T-helper 2 cell treated with Interferon-gamma antibody and Interleukin-4, amounts not matched to agents 5 μg/mL and 100 μg/mL, for 36 hours (primary cell): ENCODE data around the gene FIBCD1.

Experiments used
- DNase-seq: peaks from one replicate; pipeline ENCODE4 v3.0.0; 2021; ENCODE audit warnings: low spot score
- H3K27ac Mint-ChIP-seq: one replicate; pipeline ENCODE4 v1.8.0; 2021; ENCODE audit warnings: mild to moderate bottlenecking, mixed read lengths
- H3K27me3 Mint-ChIP-seq: one replicate; pipeline ENCODE4 v1.8.0; 2021; ENCODE audit warnings: low read depth, mixed read lengths
- H3K36me3 Mint-ChIP-seq: one replicate; pipeline ENCODE4 v1.8.0; 2021; ENCODE audit warnings: low read depth, mixed read lengths
- H3K4me1 Mint-ChIP-seq: one replicate; pipeline ENCODE4 v1.8.0; 2021; ENCODE audit warnings: low read depth, mixed read lengths
- H3K4me3 Mint-ChIP-seq: one replicate; pipeline ENCODE4 v1.8.0; 2022; ENCODE audit warnings: mild to moderate bottlenecking, moderate library complexity, mixed read lengths
- H3K9me3 Mint-ChIP-seq: one replicate; pipeline ENCODE4 v1.8.0; 2021; ENCODE audit warnings: mixed read lengths

FIBCD1 gene

GRCh38 chr9:130901498-130902203 is 37.4 kb downstream of the FIBCD1 start:
- Mint-ChIP-seq H3K9me3 (no peaks in the 10 kb centered on the region), H3K4me1 (no peaks in the 10 kb centered on the region), H3K27me3 (no peaks in the 10 kb centered on the region), H3K36me3 (no peaks in the 10 kb centered on the region), H3K27ac (no peak overlapping the region), H3K4me3 (no peak overlapping the region)
- no peak for DNase-seq

DNA sequence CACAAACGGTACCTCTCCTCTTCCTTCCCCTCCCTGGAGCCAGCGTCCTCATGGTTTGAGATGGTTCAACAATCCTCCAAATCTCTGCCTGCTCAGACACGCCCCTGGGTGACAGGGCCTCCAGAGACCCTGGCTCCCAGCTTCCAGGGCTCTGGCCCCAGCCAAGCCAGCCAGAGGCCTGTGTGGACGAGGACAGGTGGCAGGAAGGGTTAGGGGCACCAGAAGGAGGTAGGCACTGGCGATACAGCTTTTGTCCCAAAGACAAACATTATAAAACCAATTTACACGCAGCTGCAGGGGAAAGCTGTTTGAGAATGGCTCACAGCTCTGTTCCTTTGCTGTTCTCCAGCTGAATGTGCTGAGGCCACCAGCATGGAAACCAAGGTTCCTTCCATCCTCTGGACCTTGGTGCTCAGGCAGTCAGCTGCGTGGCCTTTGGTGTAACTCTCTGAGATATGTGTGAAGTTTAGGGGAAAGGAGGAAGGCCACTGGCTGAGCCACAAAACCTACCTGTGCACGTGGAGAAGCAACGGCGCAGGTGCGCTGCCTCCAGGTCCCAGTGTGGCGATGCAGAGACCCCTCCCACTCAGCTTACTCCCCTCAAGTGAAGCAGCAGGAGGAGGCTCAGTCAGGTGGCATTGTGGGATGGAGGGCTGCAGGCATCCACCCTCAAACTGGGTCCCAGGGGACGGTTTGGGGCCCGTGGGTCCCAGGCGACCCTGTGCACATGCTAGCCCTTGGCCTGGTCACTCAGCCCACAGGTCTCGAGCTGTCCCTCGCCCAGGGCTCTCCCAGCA is 38.1 kb downstream of the FIBCD1 start:
- no peak overlapping the region for H3K27ac Mint-ChIP-seq
- H3K27me3 Mint-ChIP-seq = no peaks in the 10 kb centered on the region
- no peaks in the 10 kb centered on the region for H3K4me1 Mint-ChIP-seq
- H3K4me3 Mint-ChIP-seq = no peak overlapping the region
- H3K36me3 Mint-ChIP-seq = no peaks in the 10 kb centered on the region
- DNase-seq = no peak
- H3K9me3 Mint-ChIP-seq = no peaks in the 10 kb centered on the region

- H3K4me3 Mint-ChIP-seq = no peak overlapping the region
- no peaks in the 10 kb centered on the region for H3K4me1 Mint-ChIP-seq
- DNase-seq = no peak
- H3K9me3 Mint-ChIP-seq = no peaks in the 10 kb centered on the region
- no peaks in the 10 kb centered on the region for H3K27me3 Mint-ChIP-seq
- H3K36me3 Mint-ChIP-seq = no peaks in the 10 kb centered on the region
- H3K27ac Mint-ChIP-seq = no peak overlapping the region
These were observed 39.8 kb downstream of the FIBCD1 start for GRCh38 chr9:130899051-130899748.

DNA sequence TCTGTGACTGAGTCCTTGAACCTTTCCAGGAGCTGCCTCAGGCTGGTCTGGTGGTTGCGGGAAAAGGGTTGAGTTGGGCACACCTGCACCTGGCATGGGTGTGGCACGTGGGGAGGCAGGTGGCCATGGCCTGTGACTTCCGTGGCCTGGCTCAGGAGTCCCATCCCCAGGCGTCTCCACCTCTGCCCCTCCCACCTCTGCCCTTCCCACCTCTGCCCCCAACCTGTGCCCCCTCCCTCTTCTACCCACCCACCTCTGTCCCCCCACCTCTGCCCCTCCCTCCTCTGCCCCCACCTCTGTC is 40.5 kb downstream of the FIBCD1 start:
- Mint-ChIP-seq H3K36me3 (no peaks in the 10 kb centered on the region), H3K9me3 (no peaks in the 10 kb centered on the region), H3K27me3 (no peaks in the 10 kb centered on the region), H3K27ac (no peak overlapping the region), H3K4me3 (no peak overlapping the region), H3K4me1 (no peaks in the 10 kb centered on the region)
- DNase-seq = no peak

- Mint-ChIP-seq H3K27me3 (no peaks in the 10 kb centered on the region), H3K4me1 (no peaks in the 10 kb centered on the region), H3K4me3 (no peak overlapping the region), H3K27ac (no peak overlapping the region), H3K9me3 (no peaks in the 10 kb centered on the region), H3K36me3 (no peaks in the 10 kb centered on the region)
- DNase-seq = no peak
These were observed 41.0 kb downstream of the FIBCD1 start for GRCh38 chr9:130897848-130898551.

- Mint-ChIP-seq H3K9me3 (no peaks in the 10 kb centered on the region), H3K27me3 (no peaks in the 10 kb centered on the region), H3K36me3 (no peaks in the 10 kb centered on the region), H3K4me3 (no peak overlapping the region), H3K4me1 (no peaks in the 10 kb centered on the region), H3K27ac (no peak overlapping the region)
- DNase-seq = no peak
These were observed 41.8 kb downstream of the FIBCD1 start for GRCh38 chr9:130897105-130897751.

DNA sequence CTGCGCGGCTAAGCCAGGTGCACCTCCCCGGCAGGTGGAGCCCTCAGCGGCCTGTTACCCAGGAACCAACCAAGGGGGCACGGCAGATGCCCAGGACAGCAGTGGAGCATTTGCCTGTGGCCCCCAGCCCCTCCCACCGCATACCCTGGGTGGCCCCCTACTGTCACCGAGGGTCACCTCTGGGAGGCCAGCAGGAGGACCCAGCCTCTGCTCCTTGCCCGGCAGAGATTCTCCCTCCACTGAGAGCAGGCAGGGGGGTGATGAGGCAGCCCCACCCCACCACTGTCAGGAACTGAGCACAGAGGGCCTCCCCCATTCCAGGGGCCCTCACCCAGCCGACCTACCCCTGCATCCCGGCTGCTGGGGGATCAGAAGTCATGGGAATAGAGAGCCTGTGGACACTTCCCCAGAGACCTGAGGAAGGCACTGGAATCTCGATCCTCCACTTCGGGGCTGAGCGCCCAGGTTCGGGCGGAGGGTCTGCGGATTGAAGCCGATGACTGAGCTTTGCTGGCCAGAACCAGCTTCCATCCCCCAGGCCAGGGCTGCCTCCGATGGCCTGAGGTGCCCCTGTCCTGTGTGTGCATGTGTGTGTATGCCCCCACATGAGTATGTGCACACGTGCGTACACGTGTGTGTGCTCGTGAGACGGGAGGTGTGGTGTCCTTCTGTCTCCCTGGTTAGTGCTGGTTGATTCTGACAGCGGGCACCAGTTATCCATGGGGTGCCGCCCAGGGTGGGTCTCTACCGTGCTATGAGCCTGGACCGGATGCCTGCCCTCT is 42.6 kb downstream of the FIBCD1 start, which contains the start of gene QRFP:
TSS of gene QRFP (minus strand) at position 580 of the 782 bp plus-strand sequence. CDS start 2,974 bp downstream, outside the sequence.
- H3K27me3 Mint-ChIP-seq = no peaks in the 10 kb centered on the region
- H3K36me3 Mint-ChIP-seq = no peaks in the 10 kb centered on the region
- no peak within 1 kb of the TSS for H3K4me3 Mint-ChIP-seq
- no peak for DNase-seq
- no peaks in the 10 kb centered on the region for H3K4me1 Mint-ChIP-seq
- H3K27ac Mint-ChIP-seq = no peak within 1 kb of the TSS
- H3K9me3 Mint-ChIP-seq = no peaks in the 10 kb centered on the region

DNA sequence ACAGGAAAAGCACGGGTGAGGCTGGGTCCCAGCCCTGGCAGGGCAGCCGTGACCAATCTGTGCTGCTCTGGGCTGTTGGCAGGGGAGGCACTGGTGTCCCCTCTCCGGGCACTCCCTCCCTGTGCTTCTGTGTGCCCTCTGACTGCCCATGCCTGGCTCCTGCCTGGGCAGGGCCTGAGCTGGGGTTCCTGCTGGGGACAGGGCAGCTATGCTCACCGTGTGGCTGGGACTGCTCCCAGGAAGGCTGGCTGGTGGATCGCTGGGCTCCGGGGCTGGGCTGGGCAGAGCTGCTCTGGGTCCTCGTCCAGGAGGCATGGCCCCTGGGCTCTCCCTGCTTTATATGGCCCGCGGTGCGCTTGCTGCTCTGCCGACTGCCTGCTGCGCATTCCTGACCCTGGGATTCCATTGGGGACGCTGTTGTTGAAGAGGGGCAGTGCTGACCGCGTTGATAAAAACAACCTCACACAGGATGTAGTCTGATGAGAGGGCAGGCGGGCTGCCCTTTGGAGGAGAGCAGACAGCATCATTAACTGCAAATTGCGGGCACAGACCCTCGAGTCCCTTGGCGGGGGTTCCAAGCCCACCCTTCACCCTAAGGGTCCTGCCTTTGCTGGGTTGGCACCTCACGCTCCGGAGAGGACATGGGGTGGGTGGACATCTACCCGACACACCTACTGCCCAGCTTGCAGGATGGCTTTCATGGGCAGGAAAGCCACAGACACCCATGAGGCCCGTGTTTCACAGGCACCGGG is 43.4 kb downstream of the FIBCD1 start:
- Mint-ChIP-seq H3K9me3 (no peaks in the 10 kb centered on the region), H3K27me3 (no peaks in the 10 kb centered on the region), H3K36me3 (no peaks in the 10 kb centered on the region), H3K27ac (no peak overlapping the region), H3K4me3 (no peak overlapping the region), H3K4me1 (no peaks in the 10 kb centered on the region)
- DNase-seq = no peak

GRCh38 chr9:130895038-130895437 is 44.0 kb downstream of the FIBCD1 start:
- no peak for DNase-seq
- H3K9me3 Mint-ChIP-seq = no peaks in the 10 kb centered on the region
- H3K27ac Mint-ChIP-seq = no peak overlapping the region
- H3K4me3 Mint-ChIP-seq = no peak overlapping the region
- no peaks in the 10 kb centered on the region for H3K4me1 Mint-ChIP-seq
- H3K27me3 Mint-ChIP-seq = no peaks in the 10 kb centered on the region
- no peaks in the 10 kb centered on the region for H3K36me3 Mint-ChIP-seq

GRCh38 chr9:130894546-130894945 is 44.5 kb downstream of the FIBCD1 start:
- Mint-ChIP-seq H3K27ac (no peak overlapping the region), H3K9me3 (no peaks in the 10 kb centered on the region), H3K36me3 (no peaks in the 10 kb centered on the region), H3K4me3 (no peak overlapping the region), H3K27me3 (no peaks in the 10 kb centered on the region), H3K4me1 (no peaks in the 10 kb centered on the region)
- no peak for DNase-seq

- Mint-ChIP-seq H3K36me3 (no peaks in the 10 kb centered on the region), H3K4me3 (no peak overlapping the region), H3K9me3 (no peaks in the 10 kb centered on the region), H3K4me1 (no peaks in the 10 kb centered on the region), H3K27ac (no peak overlapping the region), H3K27me3 (no peaks in the 10 kb centered on the region)
- DNase-seq = no peak
These were observed 45.5 kb downstream of the FIBCD1 start for GRCh38 chr9:130893341-130894101.
